HepG2 (cell line): Measurements from ENCODE around the gene SLC5A6. TPM values are rescaled to one million over a fixed set of nuclear protein-coding genes. Genes with fewer than 3 reads are reported as not detected.

Experiments used
- AKAP8 ChIP-seq: sonication (generic); formaldehyde crosslinking; IDR thresholded peaks from 2 replicates; pipeline ENCODE4 v1.5.1; 2020; ENCODE audit warnings: mild to moderate bottlenecking, missing genetic modification reagents
- ATF1 ChIP-seq: IDR thresholded peaks from 2 replicates; pipeline ENCODE4 v1.6.1; 2016; ENCODE audit warnings: mild to moderate bottlenecking, control low read depth
- ATM ChIP-seq: fragments of 450-650 bp; IDR thresholded peaks from 2 replicates; pipeline ENCODE4 v1.7.1; 2017; ENCODE audit warnings: mild to moderate bottlenecking, borderline replicate concordance
- CENPT ChIP-seq: sonication (generic); formaldehyde crosslinking; IDR thresholded peaks from 2 replicates; pipeline ENCODE4 v1.8.0; 2022; ENCODE audit warnings: low read depth, mild to moderate bottlenecking, moderate library complexity, missing genetic modification reagents
- ESRRA ChIP-seq: sonication (generic); formaldehyde crosslinking; IDR thresholded peaks from 2 replicates; pipeline ENCODE4 v1.5.1; 2020; ENCODE audit warnings: mild to moderate bottlenecking, low read depth, missing genetic modification reagents
- FOXK2 ChIP-seq: fragments of 450-650 bp; IDR thresholded peaks from 2 replicates; pipeline ENCODE4 v1.6.1; 2016
- FOXP1 ChIP-seq, 2 experiments: fragments of 450-650 bp in 1 of 2; IDR thresholded peaks; 2 replicates each; pipeline ENCODE4 v1.6.1; 2017 to 2018; ENCODE audit warnings: antibody characterized with exemption in 1 of 2
- KDM6A ChIP-seq: IDR thresholded peaks from 2 replicates; pipeline ENCODE4 v1.6.1; 2016; ENCODE audit warnings: low read depth
- KLF15 ChIP-seq: sonication (generic); formaldehyde crosslinking; IDR thresholded peaks from 2 replicates; pipeline ENCODE4 v1.8.1; 2023; ENCODE audit warnings: borderline replicate concordance, mild to moderate bottlenecking, inconsistent platforms, missing genetic modification reagents, mixed read lengths
- MTF1 ChIP-seq: sonication (generic); formaldehyde crosslinking; IDR thresholded peaks from 2 replicates; pipeline ENCODE4 v1.5.0; 2020; ENCODE audit warnings: missing genetic modification reagents
- NR1H2 ChIP-seq: sonication (generic); formaldehyde crosslinking; IDR thresholded peaks from 2 replicates; pipeline ENCODE4 v1.8.1; 2022; ENCODE audit warnings: low read depth, missing genetic modification reagents, borderline replicate concordance
- POLR2AphosphoS2 ChIP-seq: IDR thresholded peaks from 2 replicates; pipeline ENCODE4 v1.6.1; 2011; ENCODE audit warnings: low read depth, low read length, improper control_type of control experiment
- SRSF1 ChIP-seq: fragments of 200-400 bp; formaldehyde crosslinking; optimal IDR thresholded peaks from 2 replicates; pipeline ENCODE3; 2017; ENCODE audit warnings: mild to moderate bottlenecking, low read depth, low read length, moderate library complexity
- TP53 ChIP-seq: sonication (generic); formaldehyde crosslinking; conservative IDR thresholded peaks from 2 replicates; pipeline ENCODE4 v1.4.0; 2020; ENCODE audit warnings: missing genetic modification reagents
- ZBTB3 ChIP-seq: sonication (generic); formaldehyde crosslinking; IDR thresholded peaks from 2 replicates; pipeline ENCODE4 v1.4.0; 2020; ENCODE audit warnings: low read depth, mild to moderate bottlenecking, moderate library complexity, missing genetic modification reagents, borderline replicate concordance
- ZFY ChIP-seq: sonication (generic); formaldehyde crosslinking; IDR thresholded peaks from 2 replicates; pipeline ENCODE4 v1.4.0; 2020; ENCODE audit warnings: missing genetic modification reagents
- ZNF207 ChIP-seq: fragments of 450-650 bp; IDR thresholded peaks from 2 replicates; pipeline ENCODE4 v1.6.1; 2016; ENCODE audit warnings: antibody characterized with exemption, borderline replicate concordance
- ZNF335 ChIP-seq: sonication (generic); formaldehyde crosslinking; IDR thresholded peaks from 2 replicates; pipeline ENCODE4 v1.4.0; 2020; ENCODE audit warnings: missing genetic modification reagents
- ZNF367 ChIP-seq: sonication (generic); formaldehyde crosslinking; IDR thresholded peaks from 2 replicates; pipeline ENCODE4 v1.4.0; 2020; ENCODE audit warnings: missing genetic modification reagents, borderline replicate concordance
- ZNF530 ChIP-seq: sonication (generic); formaldehyde crosslinking; IDR thresholded peaks from 2 replicates; pipeline ENCODE4 v1.5.0; 2020; ENCODE audit warnings: low read depth, mild to moderate bottlenecking, missing genetic modification reagents
- ZSCAN9 ChIP-seq: IDR thresholded peaks from 2 replicates; pipeline ENCODE4 v1.6.1; 2016; ENCODE audit warnings: borderline replicate concordance
- polyA plus RNA-seq, 8 experiments: library from polyadenylated mRNA; depleted of rRNA in 3 of 8; stranded (reverse) in 7 of 8; unstranded in 1 of 8; fragments of >200 nt; fragmentation: Illumina TruSeq in 4 of 8; extraction: Trizol in 4 of 8; gene quantifications; 2 replicates each; pipeline versions ENCODE4 v1.2.1 to v1.2.3, GENCODE V29; 2011 to 2016; ENCODE audit warnings: low read depth in 4 of 8, missing spikeins in 1 of 8, mixed read lengths in 1 of 8; ENCODE audit not compliant: insufficient read depth in 1 of 8
- total RNA-seq, 5 experiments: library from RNA; depleted of rRNA; stranded (reverse); fragments of >200 nt; fragmentation: Illumina TruSeq; extraction: Trizol; gene quantifications; 2 replicates each; pipeline ENCODE4 v1.2.3, GENCODE V29; 2016; ENCODE audit warnings: low read depth in 1 of 5
- TF ChIP-seq, protein P1 (sequence below): sonication (generic); formaldehyde crosslinking; IDR thresholded peaks from 2 replicates; pipeline ENCODE4 v1.5.0; 2020; ENCODE audit warnings: mild to moderate bottlenecking, missing genetic modification reagents
- TF ChIP-seq, protein P2 (sequence below): sonication (generic); formaldehyde crosslinking; IDR thresholded peaks from 2 replicates; pipeline ENCODE4 v1.5.1; 2020; ENCODE audit warnings: missing genetic modification reagents, mild to moderate bottlenecking, borderline replicate concordance
- TF ChIP-seq, protein P3 (sequence below): sonication (generic); formaldehyde crosslinking; IDR thresholded peaks from 2 replicates; pipeline ENCODE4 v1.8.0; 2022; ENCODE audit warnings: mild to moderate bottlenecking, missing genetic modification reagents
- TF ChIP-seq, protein P4 (sequence below): sonication (generic); formaldehyde crosslinking; IDR thresholded peaks from 2 replicates; pipeline ENCODE4 v1.4.0; 2020; ENCODE audit warnings: mild to moderate bottlenecking, low read depth, missing genetic modification reagents

The SLC5A6 gene
- total and polyA plus RNA-seq, 2 of the 13 experiments (the other 11 are each of a cell fraction or from before 2014, with no cell fraction given): 135 to 417 TPM

DNA sequence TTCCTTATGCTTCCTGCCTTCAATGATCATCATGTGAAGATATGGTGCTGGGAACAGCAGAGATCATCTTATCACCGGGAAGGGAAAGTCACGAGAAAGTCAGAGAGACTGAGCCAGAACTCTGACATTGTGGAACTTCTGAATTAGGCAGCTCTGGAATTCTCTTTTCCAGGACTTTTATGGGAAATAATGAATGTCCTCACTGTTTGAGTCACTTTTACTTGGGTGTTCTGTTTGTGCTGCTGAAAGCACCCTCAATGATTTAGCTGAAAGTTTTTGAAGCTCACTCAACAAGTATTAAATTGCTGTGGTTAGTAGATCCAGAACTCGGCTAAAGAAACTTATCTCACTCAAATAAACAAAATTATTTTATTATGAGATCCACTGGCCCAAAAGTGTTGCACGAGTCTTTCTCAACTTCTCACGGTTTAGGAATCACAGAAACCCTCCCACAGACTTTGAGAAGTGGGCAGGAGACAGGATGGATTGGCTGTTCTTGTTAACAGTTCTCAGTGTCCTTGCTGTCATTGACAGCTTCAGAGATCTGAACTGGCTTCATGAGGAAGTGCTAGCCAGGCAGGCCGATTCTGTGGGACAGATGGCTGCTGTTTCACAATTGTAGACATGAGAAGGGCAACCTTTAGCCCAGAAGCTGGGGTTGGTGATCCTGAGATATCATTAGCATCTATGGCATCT is 26.6 kb downstream of the SLC5A6 start (continued):
- TF ChIP-seq, protein P1, sequence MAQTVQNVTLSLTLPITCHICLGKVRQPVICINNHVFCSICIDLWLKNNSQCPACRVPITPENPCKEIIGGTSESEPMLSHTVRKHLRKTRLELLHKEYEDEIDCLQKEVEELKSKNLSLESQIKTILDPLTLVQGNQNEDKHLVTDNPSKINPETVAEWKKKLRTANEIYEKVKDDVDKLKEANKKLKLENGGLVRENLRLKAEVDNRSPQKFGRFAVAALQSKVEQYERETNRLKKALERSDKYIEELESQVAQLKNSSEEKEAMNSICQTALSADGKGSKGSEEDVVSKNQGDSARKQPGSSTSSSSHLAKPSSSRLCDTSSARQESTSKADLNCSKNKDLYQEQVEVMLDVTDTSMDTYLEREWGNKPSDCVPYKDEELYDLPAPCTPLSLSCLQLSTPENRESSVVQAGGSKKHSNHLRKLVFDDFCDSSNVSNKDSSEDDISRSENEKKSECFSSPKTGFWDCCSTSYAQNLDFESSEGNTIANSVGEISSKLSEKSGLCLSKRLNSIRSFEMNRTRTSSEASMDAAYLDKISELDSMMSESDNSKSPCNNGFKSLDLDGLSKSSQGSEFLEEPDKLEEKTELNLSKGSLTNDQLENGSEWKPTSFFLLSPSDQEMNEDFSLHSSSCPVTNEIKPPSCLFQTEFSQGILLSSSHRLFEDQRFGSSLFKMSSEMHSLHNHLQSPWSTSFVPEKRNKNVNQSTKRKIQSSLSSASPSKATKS (CRISPR knock-in tag): no peak
- TF ChIP-seq MTF1 (CRISPR knock-in tag) (no peak), ZNF207 (no peak), ATM (no peak), SRSF1 (no peak), ESRRA (CRISPR knock-in tag) (no peak; the same call in 1 of the 2 replicates), FOXK2 (no peak), AKAP8 (CRISPR knock-in tag) (no peak), KLF15 (CRISPR knock-in tag) (no peak), NR1H2 (CRISPR knock-in tag) (no peak), POLR2AphosphoS2 (no peak), ATF1 (CRISPR knock-in tag) (no peak), ZFY (CRISPR knock-in tag) (0 out of 2 replicates have a peak, but pooled peaks have one; percentile 30), KDM6A (CRISPR knock-in tag) (no peak), ZSCAN9 (CRISPR knock-in tag) (no peak), CENPT (CRISPR knock-in tag) (no peak), ZNF367 (CRISPR knock-in tag) (no peak), ZNF530 (CRISPR knock-in tag) (no peak), ZBTB3 (CRISPR knock-in tag) (no peak), ZNF335 (CRISPR knock-in tag) (peak; percentile 62; the same call in 1 of the 2 replicates), TP53 (no peak), FOXP1 (IDR thresholded peaks at IDR 0.05) (no peak), FOXP1 (CRISPR knock-in tag; IDR thresholded peaks at IDR 0.05) (no peak)
- TF ChIP-seq, protein P2, sequence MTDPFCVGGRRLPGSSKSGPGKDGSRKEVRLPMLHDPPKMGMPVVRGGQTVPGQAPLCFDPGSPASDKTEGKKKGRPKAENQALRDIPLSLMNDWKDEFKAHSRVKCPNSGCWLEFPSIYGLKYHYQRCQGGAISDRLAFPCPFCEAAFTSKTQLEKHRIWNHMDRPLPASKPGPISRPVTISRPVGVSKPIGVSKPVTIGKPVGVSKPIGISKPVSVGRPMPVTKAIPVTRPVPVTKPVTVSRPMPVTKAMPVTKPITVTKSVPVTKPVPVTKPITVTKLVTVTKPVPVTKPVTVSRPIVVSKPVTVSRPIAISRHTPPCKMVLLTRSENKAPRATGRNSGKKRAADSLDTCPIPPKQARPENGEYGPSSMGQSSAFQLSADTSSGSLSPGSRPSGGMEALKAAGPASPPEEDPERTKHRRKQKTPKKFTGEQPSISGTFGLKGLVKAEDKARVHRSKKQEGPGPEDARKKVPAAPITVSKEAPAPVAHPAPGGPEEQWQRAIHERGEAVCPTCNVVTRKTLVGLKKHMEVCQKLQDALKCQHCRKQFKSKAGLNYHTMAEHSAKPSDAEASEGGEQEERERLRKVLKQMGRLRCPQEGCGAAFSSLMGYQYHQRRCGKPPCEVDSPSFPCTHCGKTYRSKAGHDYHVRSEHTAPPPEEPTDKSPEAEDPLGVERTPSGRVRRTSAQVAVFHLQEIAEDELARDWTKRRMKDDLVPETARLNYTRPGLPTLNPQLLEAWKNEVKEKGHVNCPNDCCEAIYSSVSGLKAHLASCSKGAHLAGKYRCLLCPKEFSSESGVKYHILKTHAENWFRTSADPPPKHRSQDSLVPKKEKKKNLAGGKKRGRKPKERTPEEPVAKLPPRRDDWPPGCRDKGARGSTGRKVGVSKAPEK (CRISPR knock-in tag): no peak
- TF ChIP-seq, protein P3, sequence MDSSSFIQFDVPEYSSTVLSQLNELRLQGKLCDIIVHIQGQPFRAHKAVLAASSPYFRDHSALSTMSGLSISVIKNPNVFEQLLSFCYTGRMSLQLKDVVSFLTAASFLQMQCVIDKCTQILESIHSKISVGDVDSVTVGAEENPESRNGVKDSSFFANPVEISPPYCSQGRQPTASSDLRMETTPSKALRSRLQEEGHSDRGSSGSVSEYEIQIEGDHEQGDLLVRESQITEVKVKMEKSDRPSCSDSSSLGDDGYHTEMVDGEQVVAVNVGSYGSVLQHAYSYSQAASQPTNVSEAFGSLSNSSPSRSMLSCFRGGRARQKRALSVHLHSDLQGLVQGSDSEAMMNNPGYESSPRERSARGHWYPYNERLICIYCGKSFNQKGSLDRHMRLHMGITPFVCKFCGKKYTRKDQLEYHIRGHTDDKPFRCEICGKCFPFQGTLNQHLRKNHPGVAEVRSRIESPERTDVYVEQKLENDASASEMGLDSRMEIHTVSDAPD (CRISPR knock-in tag): no peak
- TF ChIP-seq, protein P4, sequence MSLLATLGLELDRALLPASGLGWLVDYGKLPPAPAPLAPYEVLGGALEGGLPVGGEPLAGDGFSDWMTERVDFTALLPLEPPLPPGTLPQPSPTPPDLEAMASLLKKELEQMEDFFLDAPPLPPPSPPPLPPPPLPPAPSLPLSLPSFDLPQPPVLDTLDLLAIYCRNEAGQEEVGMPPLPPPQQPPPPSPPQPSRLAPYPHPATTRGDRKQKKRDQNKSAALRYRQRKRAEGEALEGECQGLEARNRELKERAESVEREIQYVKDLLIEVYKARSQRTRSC (CRISPR knock-in tag): no peak
